Measurements from ENCODE around the gene THBD.

DNA sequence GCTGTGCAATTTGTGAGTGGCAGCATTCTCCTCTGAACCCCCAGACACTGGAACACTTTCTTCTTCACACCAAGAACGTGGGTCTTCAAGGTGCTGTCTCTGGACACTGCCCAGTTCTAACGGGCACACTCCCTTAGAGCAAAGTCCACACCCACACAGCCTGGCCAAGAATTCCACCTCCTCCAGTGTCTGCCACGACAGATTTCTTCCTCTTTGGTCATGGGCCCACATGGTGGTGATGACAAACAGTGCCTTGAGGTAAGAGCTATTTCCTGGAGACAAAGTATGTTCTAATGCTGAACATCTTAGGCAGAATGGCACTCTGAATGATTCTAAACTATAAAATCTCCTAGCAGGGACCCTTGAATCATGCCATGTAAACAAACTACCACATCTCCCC lies 39.8 kb downstream of the THBD start:
- no peak for TF ChIP-seq RARB (CRISPR knock-in tag; IDR thresholded peaks at IDR 0.05)
- TF ChIP-seq, protein P1, sequence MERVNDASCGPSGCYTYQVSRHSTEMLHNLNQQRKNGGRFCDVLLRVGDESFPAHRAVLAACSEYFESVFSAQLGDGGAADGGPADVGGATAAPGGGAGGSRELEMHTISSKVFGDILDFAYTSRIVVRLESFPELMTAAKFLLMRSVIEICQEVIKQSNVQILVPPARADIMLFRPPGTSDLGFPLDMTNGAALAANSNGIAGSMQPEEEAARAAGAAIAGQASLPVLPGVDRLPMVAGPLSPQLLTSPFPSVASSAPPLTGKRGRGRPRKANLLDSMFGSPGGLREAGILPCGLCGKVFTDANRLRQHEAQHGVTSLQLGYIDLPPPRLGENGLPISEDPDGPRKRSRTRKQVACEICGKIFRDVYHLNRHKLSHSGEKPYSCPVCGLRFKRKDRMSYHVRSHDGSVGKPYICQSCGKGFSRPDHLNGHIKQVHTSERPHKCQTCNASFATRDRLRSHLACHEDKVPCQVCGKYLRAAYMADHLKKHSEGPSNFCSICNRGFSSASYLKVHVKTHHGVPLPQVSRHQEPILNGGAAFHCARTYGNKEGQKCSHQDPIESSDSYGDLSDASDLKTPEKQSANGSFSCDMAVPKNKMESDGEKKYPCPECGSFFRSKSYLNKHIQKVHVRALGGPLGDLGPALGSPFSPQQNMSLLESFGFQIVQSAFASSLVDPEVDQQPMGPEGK (CRISPR knock-in tag; IDR thresholded peaks at IDR 0.05; ENCODE audit: borderline replicate concordance) = no peak
- TF ChIP-seq, protein P2, sequence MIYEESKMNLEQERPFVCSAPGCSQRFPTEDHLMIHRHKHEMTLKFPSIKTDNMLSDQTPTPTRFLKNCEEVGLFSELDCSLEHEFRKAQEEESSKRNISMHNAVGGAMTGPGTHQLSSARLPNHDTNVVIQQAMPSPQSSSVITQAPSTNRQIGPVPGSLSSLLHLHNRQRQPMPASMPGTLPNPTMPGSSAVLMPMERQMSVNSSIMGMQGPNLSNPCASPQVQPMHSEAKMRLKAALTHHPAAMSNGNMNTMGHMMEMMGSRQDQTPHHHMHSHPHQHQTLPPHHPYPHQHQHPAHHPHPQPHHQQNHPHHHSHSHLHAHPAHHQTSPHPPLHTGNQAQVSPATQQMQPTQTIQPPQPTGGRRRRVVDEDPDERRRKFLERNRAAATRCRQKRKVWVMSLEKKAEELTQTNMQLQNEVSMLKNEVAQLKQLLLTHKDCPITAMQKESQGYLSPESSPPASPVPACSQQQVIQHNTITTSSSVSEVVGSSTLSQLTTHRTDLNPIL (CRISPR knock-in tag; IDR thresholded peaks at IDR 0.05; ENCODE audit: low read depth) = no peak
- no peak for TF ChIP-seq ZNF565 (CRISPR knock-in tag; conservative IDR thresholded peaks at IDR 0.05; ENCODE audit: low read depth)
- TF ChIP-seq BACH2 (CRISPR knock-in tag; IDR thresholded peaks at IDR 0.05; ENCODE audit: borderline replicate concordance) = no peak
- TF ChIP-seq, protein P3, sequence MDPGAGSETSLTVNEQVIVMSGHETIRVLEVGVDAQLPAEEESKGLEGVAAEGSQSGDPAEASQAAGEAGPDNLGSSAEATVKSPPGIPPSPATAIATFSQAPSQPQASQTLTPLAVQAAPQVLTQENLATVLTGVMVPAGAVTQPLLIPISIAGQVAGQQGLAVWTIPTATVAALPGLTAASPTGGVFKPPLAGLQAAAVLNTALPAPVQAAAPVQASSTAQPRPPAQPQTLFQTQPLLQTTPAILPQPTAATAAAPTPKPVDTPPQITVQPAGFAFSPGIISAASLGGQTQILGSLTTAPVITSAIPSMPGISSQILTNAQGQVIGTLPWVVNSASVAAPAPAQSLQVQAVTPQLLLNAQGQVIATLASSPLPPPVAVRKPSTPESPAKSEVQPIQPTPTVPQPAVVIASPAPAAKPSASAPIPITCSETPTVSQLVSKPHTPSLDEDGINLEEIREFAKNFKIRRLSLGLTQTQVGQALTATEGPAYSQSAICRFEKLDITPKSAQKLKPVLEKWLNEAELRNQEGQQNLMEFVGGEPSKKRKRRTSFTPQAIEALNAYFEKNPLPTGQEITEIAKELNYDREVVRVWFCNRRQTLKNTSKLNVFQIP (CRISPR knock-in tag; IDR thresholded peaks at IDR 0.05; ENCODE audit: borderline replicate concordance, low read depth) = no peak
- no peak for TF ChIP-seq ESRRG (CRISPR knock-in tag; IDR thresholded peaks at IDR 0.05)
- TF ChIP-seq PPARA (CRISPR knock-in tag; IDR thresholded peaks at IDR 0.05; ENCODE audit: borderline replicate concordance) = no peak
- TF ChIP-seq SNAI2 (CRISPR knock-in tag; IDR thresholded peaks at IDR 0.05) = no peak
- TF ChIP-seq TOX (CRISPR knock-in tag; IDR thresholded peaks at IDR 0.05; ENCODE audit: borderline replicate concordance) = no peak

All from SK-N-SH treated with all-trans-retinoic acid at 6 μM for 48 hours (cell line).